ENCODE data around the gene TOGARAM1.
A peak's percentile ranks its signal among the peaks of the same experiment; 100 is the strongest.

TOGARAM1 gene

GRCh38 chr14:44940944-44941343 is 21.0 kb upstream of the TOGARAM1 start:
- TF ChIP-seq, protein P1, sequence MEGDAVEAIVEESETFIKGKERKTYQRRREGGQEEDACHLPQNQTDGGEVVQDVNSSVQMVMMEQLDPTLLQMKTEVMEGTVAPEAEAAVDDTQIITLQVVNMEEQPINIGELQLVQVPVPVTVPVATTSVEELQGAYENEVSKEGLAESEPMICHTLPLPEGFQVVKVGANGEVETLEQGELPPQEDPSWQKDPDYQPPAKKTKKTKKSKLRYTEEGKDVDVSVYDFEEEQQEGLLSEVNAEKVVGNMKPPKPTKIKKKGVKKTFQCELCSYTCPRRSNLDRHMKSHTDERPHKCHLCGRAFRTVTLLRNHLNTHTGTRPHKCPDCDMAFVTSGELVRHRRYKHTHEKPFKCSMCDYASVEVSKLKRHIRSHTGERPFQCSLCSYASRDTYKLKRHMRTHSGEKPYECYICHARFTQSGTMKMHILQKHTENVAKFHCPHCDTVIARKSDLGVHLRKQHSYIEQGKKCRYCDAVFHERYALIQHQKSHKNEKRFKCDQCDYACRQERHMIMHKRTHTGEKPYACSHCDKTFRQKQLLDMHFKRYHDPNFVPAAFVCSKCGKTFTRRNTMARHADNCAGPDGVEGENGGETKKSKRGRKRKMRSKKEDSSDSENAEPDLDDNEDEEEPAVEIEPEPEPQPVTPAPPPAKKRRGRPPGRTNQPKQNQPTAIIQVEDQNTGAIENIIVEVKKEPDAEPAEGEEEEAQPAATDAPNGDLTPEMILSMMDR (IDR thresholded peaks at IDR 0.05; ENCODE audit: control insufficient read depth, insufficient read depth, low read depth, low read length, missing control alignments), result no peak
- no peak for DNase-seq (ENCODE audit: low read depth)
- H3K4me3 ChIP-seq (ENCODE audit: control insufficient read depth, low read depth, low read length), result no peak overlapping the region

GRCh38 chr14:44941591-44941990 is 20.4 kb upstream of the TOGARAM1 start:
- TF ChIP-seq, protein P1 (IDR thresholded peaks at IDR 0.05; ENCODE audit: control insufficient read depth, insufficient read depth, low read depth, low read length, missing control alignments), result no peak
- no peak for DNase-seq (ENCODE audit: low read depth)

GRCh38 chr14:44942436-44942835 is 19.6 kb upstream of the TOGARAM1 start:
- no peak overlapping the region for H3K4me3 ChIP-seq (ENCODE audit: control insufficient read depth, low read depth, low read length)
- DNase-seq (ENCODE audit: low read depth), result no peak
- TF ChIP-seq, protein P1 (IDR thresholded peaks at IDR 0.05; ENCODE audit: control insufficient read depth, insufficient read depth, low read depth, low read length, missing control alignments), result no peak

More at GRCh38 chr14:44941591-44941990, 20.4 kb upstream of the TOGARAM1 start:
- H3K4me3 ChIP-seq (ENCODE audit: control insufficient read depth, low read depth, low read length), result no peak overlapping the region

DNA sequence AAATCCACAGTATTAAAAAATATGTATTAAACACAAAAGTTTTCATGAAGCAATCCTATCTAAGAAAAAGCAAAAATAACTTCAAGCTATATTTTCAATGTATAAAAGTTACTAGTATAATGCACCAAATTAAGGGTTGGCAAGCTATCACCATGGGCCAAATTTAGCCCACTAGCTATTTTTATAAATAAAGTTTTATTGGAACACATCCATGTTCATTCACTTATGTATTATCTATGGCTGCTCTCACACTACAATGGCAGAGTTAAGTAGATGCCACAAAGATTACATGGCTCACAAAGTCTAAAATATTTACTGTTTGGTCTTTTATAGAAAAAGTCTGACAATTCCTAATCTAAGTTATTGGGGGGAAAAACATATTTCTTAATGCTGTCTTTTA is 17.9 kb upstream of the TOGARAM1 start:
- no peak overlapping the region for H3K4me3 ChIP-seq (ENCODE audit: control insufficient read depth, low read depth, low read length)
- TF ChIP-seq, protein P1 (IDR thresholded peaks at IDR 0.05; ENCODE audit: control insufficient read depth, insufficient read depth, low read depth, low read length, missing control alignments), result no peak
- DNase-seq (ENCODE audit: low read depth), result no peak

DNA sequence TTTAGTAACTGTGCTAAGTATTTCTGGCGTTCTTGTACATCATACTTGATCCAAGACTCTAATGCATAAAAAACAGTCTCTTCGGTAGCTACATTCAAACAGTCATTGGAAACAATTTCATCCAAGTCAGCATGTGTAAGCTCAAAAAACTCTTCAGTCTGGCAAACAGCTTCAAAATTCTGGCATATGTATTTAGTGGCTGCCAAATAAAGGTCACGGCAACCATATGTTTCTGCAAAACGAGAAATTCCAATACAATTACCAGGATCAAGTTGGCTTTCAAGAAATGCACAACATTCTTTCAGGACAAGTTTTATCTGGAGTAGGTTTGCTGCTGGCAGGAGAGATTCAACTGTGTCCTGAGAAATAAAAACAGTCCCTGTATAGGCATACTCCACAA is 16.7 kb upstream of the TOGARAM1 start:
- H3K4me3 ChIP-seq (ENCODE audit: control insufficient read depth, low read depth, low read length), result no peak overlapping the region
- peak; percentile 89 for DNase-seq (ENCODE audit: low read depth)
- TF ChIP-seq, protein P1 (IDR thresholded peaks at IDR 0.05; ENCODE audit: control insufficient read depth, insufficient read depth, low read depth, low read length, missing control alignments), result no peak

- TF ChIP-seq, protein P1 (IDR thresholded peaks at IDR 0.05; ENCODE audit: control insufficient read depth, insufficient read depth, low read depth, low read length, missing control alignments), result no peak
- no peak for DNase-seq (ENCODE audit: low read depth)
- H3K4me3 ChIP-seq (ENCODE audit: control insufficient read depth, low read depth, low read length), result no peak overlapping the region
Measured at GRCh38 chr14:44951051-44951450, 10.9 kb upstream of the TOGARAM1 start.
